HEK293 (cell line): ENCODE results near the gene DAPK2.

Experiments used
- BCL11B ChIP-seq: fragments of 450-650 bp; formaldehyde crosslinking; IDR thresholded peaks from 2 replicates; pipeline ENCODE4 v1.5.1; 2016; ENCODE audit warnings: low read depth, missing biosample characterization, missing genetic modification characterization
- FEZF1 ChIP-seq: fragments of 450-650 bp; formaldehyde crosslinking; IDR thresholded peaks from 2 replicates; pipeline ENCODE4 v1.5.1; 2016; ENCODE audit warnings: missing biosample characterization, missing genetic modification characterization
- KLF17 ChIP-seq: fragments of 450-650 bp; formaldehyde crosslinking; IDR thresholded peaks from 2 replicates; pipeline ENCODE4 v1.5.1; 2016; ENCODE audit warnings: missing biosample characterization, missing genetic modification characterization
- MEIS1 ChIP-seq: sonication (generic); formaldehyde crosslinking; IDR thresholded peaks from 2 replicates; pipeline ENCODE4 v1.8.1; 2022; ENCODE audit warnings: missing genetic modification reagents, mild to moderate bottlenecking, borderline replicate concordance
- PRDM1 ChIP-seq: fragments of 450-650 bp; formaldehyde crosslinking; IDR thresholded peaks from 2 replicates; pipeline ENCODE4; 2016; ENCODE audit warnings: missing biosample characterization, missing genetic modification characterization
- SETDB1 ChIP-seq: IDR thresholded peaks from one replicate; pipeline ENCODE4 v1.6.1; 2017; ENCODE audit warnings: mild to moderate bottlenecking, low read length, moderate library complexity, mixed read lengths; ENCODE audit not compliant: insufficient read length
- SP2 ChIP-seq: fragments of 450-650 bp; formaldehyde crosslinking; IDR thresholded peaks from 2 replicates; pipeline ENCODE4 v1.5.1; 2016; ENCODE audit warnings: missing biosample characterization, missing genetic modification characterization
- SP7 ChIP-seq: fragments of 450-650 bp; formaldehyde crosslinking; IDR thresholded peaks from 2 replicates; pipeline ENCODE4 v1.5.1; 2016; ENCODE audit warnings: missing biosample characterization, missing genetic modification characterization
- YY2 ChIP-seq: fragments of 450-650 bp; formaldehyde crosslinking; IDR thresholded peaks from 2 replicates; pipeline ENCODE4 v1.5.1; 2016; ENCODE audit warnings: missing biosample characterization, missing genetic modification characterization
- ZBTB21 ChIP-seq: fragments of 450-650 bp; formaldehyde crosslinking; IDR thresholded peaks from 2 replicates; pipeline ENCODE4 v1.5.1; 2017; ENCODE audit warnings: missing biosample characterization, missing genetic modification characterization
- ZBTB8A ChIP-seq: fragments of 450-650 bp; formaldehyde crosslinking; IDR thresholded peaks from 2 replicates; pipeline ENCODE4 v1.5.1; 2016; ENCODE audit warnings: missing biosample characterization, missing genetic modification characterization
- ZEB2 ChIP-seq: fragments of 450-650 bp; formaldehyde crosslinking; IDR thresholded peaks from 2 replicates; pipeline ENCODE4 v1.5.1; 2016; ENCODE audit warnings: missing biosample characterization, missing genetic modification characterization
- ZFP41 ChIP-seq: fragments of 450-650 bp; formaldehyde crosslinking; IDR thresholded peaks from 2 replicates; pipeline ENCODE4 v1.5.1; 2016; ENCODE audit warnings: missing biosample characterization, missing genetic modification characterization, borderline replicate concordance
- ZNF10 ChIP-seq: fragments of 450-650 bp; formaldehyde crosslinking; IDR thresholded peaks from 2 replicates; pipeline ENCODE4 v1.5.1; 2017; ENCODE audit warnings: missing biosample characterization, missing genetic modification characterization
- ZNF146 ChIP-seq: fragments of 450-650 bp; formaldehyde crosslinking; IDR thresholded peaks from 2 replicates; pipeline ENCODE4 v1.5.1; 2016; ENCODE audit warnings: missing biosample characterization, missing genetic modification characterization
- ZNF16 ChIP-seq: fragments of 450-650 bp; formaldehyde crosslinking; IDR thresholded peaks from 2 replicates; pipeline ENCODE4 v1.5.1; 2016; ENCODE audit warnings: low read depth, missing biosample characterization, missing genetic modification characterization
- ZNF214 ChIP-seq: fragments of 450-650 bp; formaldehyde crosslinking; IDR thresholded peaks from 2 replicates; pipeline ENCODE4 v1.5.1; 2017; ENCODE audit warnings: missing biosample characterization, mild to moderate bottlenecking, missing genetic modification characterization, borderline replicate concordance
- ZNF266 ChIP-seq: fragments of 450-650 bp; formaldehyde crosslinking; IDR thresholded peaks from 2 replicates; pipeline ENCODE4 v1.5.1; 2016; ENCODE audit warnings: missing biosample characterization, missing genetic modification characterization, low read depth
- ZNF37A ChIP-seq: fragments of 450-650 bp; IDR thresholded peaks from 2 replicates; pipeline ENCODE4 v1.5.1; 2018; ENCODE audit warnings: missing biosample characterization, missing genetic modification characterization
- ZNF391 ChIP-seq: fragments of 450-650 bp; formaldehyde crosslinking; IDR thresholded peaks from 2 replicates; pipeline ENCODE4 v1.5.1; 2016; ENCODE audit warnings: low read depth, missing biosample characterization, missing genetic modification characterization, borderline replicate concordance
- ZNF514 ChIP-seq: fragments of 450-650 bp; formaldehyde crosslinking; IDR thresholded peaks from 2 replicates; pipeline ENCODE4 v1.5.1; 2016; ENCODE audit warnings: missing biosample characterization, missing genetic modification characterization
- ZNF560 ChIP-seq: fragments of 450-650 bp; formaldehyde crosslinking; IDR thresholded peaks from 2 replicates; pipeline ENCODE4 v1.5.1; 2017; ENCODE audit warnings: missing biosample characterization, missing genetic modification characterization, borderline replicate concordance
- ZNF561 ChIP-seq: fragments of 450-650 bp; IDR thresholded peaks from 2 replicates; pipeline ENCODE4 v1.5.1; 2018; ENCODE audit warnings: missing biosample characterization, missing genetic modification characterization, borderline replicate concordance
- ZNF623 ChIP-seq: fragments of 450-650 bp; formaldehyde crosslinking; IDR thresholded peaks from 2 replicates; pipeline ENCODE4 v1.5.1; 2016; ENCODE audit warnings: missing biosample characterization, missing genetic modification characterization
- ZNF658 ChIP-seq: fragments of 450-650 bp; formaldehyde crosslinking; IDR thresholded peaks from 2 replicates; pipeline ENCODE4; 2016; ENCODE audit warnings: missing biosample characterization, missing genetic modification characterization
- ZNF792 ChIP-seq: fragments of 450-650 bp; formaldehyde crosslinking; IDR thresholded peaks from 2 replicates; pipeline ENCODE4 v1.5.1; 2016; ENCODE audit warnings: missing biosample characterization, missing genetic modification characterization
- TF ChIP-seq, protein P1 (sequence below): fragments of 450-650 bp; formaldehyde crosslinking; IDR thresholded peaks from 2 replicates; pipeline ENCODE4 v1.5.0; 2017; ENCODE audit warnings: missing biosample characterization, missing genetic modification characterization, borderline replicate concordance
- TF ChIP-seq, protein P2 (sequence below): sonication (generic); formaldehyde crosslinking; IDR thresholded peaks from 2 replicates; pipeline ENCODE4 v1.8.1; 2022; ENCODE audit warnings: mild to moderate bottlenecking, moderate library complexity, missing genetic modification reagents
- TF ChIP-seq, protein P3 (sequence below): fragments of 450-650 bp; formaldehyde crosslinking; IDR thresholded peaks from 2 replicates; pipeline ENCODE4 v1.5.1; 2016; ENCODE audit warnings: missing biosample characterization, missing genetic modification characterization, low read depth

DAPK2 gene

DNA sequence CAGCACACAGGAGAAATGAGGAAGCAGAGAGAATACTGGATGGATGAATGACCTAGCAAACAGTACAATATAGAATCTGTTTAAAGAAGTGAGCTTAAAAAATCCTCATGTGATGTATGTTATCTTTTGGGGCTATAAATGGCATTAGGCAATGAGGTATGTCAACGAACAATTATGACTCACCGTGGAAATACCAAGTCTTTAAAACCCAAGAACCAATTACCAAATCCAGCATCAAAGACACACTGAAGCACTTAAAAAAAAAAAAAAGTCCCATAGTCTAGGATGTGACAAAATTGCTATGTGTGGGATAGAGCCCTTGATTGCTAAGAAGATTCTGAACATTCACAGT is 176.3 kb downstream of the DAPK2 start (continued):
- TF ChIP-seq KLF17, result no peak
- TF ChIP-seq ZNF10 (tag by site-specific recombination), result no peak
- peak; percentile 46; the same call in 1 of the 2 replicates for TF ChIP-seq ZEB2
- peak; percentile 11; the same call in 1 of the 2 replicates for TF ChIP-seq ZBTB21
- TF ChIP-seq ZBTB8A (tag by site-specific recombination), result no peak
- TF ChIP-seq BCL11B (tag by site-specific recombination), result no peak
- no peak for TF ChIP-seq FEZF1 (tag by site-specific recombination)
- TF ChIP-seq ZNF391 (tag by site-specific recombination), result no peak
- TF ChIP-seq, protein P1, sequence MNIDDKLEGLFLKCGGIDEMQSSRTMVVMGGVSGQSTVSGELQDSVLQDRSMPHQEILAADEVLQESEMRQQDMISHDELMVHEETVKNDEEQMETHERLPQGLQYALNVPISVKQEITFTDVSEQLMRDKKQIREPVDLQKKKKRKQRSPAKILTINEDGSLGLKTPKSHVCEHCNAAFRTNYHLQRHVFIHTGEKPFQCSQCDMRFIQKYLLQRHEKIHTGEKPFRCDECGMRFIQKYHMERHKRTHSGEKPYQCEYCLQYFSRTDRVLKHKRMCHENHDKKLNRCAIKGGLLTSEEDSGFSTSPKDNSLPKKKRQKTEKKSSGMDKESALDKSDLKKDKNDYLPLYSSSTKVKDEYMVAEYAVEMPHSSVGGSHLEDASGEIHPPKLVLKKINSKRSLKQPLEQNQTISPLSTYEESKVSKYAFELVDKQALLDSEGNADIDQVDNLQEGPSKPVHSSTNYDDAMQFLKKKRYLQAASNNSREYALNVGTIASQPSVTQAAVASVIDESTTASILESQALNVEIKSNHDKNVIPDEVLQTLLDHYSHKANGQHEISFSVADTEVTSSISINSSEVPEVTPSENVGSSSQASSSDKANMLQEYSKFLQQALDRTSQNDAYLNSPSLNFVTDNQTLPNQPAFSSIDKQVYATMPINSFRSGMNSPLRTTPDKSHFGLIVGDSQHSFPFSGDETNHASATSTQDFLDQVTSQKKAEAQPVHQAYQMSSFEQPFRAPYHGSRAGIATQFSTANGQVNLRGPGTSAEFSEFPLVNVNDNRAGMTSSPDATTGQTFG (tag by site-specific recombination), result no peak
- no peak for TF ChIP-seq ZNF561
- TF ChIP-seq ZFP41 (tag by site-specific recombination), result no peak
- TF ChIP-seq, protein P2, sequence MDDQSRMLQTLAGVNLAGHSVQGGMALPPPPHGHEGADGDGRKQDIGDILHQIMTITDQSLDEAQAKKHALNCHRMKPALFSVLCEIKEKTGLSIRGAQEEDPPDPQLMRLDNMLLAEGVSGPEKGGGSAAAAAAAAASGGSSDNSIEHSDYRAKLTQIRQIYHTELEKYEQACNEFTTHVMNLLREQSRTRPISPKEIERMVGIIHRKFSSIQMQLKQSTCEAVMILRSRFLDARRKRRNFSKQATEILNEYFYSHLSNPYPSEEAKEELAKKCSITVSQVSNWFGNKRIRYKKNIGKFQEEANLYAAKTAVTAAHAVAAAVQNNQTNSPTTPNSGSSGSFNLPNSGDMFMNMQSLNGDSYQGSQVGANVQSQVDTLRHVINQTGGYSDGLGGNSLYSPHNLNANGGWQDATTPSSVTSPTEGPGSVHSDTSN (CRISPR knock-in tag), result no peak
- no peak for TF ChIP-seq MEIS1 (CRISPR knock-in tag)
- no peak for TF ChIP-seq ZNF16 (tag by site-specific recombination)
- TF ChIP-seq ZNF146, result no peak
- no peak for TF ChIP-seq ZNF514 (tag by site-specific recombination)
- no peak for TF ChIP-seq YY2
- TF ChIP-seq ZNF266 (tag by site-specific recombination), result no peak
- no peak for TF ChIP-seq ZNF214 (tag by site-specific recombination)
- no peak for TF ChIP-seq ZNF658
- TF ChIP-seq ZNF792, result no peak
- TF ChIP-seq SP7, result peak; percentile 55
- no peak for TF ChIP-seq ZNF37A (tag by site-specific recombination)
- TF ChIP-seq ZNF560 (tag by site-specific recombination), result no peak
- 0 out of 2 replicates have a peak, but pooled peaks have one; percentile 12 for TF ChIP-seq SP2
- TF ChIP-seq, protein P3, sequence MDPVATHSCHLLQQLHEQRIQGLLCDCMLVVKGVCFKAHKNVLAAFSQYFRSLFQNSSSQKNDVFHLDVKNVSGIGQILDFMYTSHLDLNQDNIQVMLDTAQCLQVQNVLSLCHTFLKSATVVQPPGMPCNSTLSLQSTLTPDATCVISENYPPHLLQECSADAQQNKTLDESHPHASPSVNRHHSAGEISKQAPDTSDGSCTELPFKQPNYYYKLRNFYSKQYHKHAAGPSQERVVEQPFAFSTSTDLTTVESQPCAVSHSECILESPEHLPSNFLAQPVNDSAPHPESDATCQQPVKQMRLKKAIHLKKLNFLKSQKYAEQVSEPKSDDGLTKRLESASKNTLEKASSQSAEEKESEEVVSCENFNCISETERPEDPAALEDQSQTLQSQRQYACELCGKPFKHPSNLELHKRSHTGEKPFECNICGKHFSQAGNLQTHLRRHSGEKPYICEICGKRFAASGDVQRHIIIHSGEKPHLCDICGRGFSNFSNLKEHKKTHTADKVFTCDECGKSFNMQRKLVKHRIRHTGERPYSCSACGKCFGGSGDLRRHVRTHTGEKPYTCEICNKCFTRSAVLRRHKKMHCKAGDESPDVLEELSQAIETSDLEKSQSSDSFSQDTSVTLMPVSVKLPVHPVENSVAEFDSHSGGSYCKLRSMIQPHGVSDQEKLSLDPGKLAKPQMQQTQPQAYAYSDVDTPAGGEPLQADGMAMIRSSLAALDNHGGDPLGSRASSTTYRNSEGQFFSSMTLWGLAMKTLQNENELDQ (tag by site-specific recombination), result no peak
- TF ChIP-seq SETDB1, result no peak
- TF ChIP-seq ZNF623, result no peak
- TF ChIP-seq PRDM1 (tag by site-specific recombination), result 0 out of 2 replicates have a peak, but pooled peaks have one; percentile 36
